HG03469 (cell line): Measurements from ENCODE around the gene ASB4.
"Not testable (repeated sequence)": the region's sequence is repeated elsewhere in the genome, so short reads cannot be mapped to it uniquely, and the experiment has no call there.

Experiments
- ATAC-seq: cut with Tn5 transposase; IDR thresholded peaks from one replicate; pipeline ENCODE4 v1.9.1; 2021; ENCODE audit warnings: mild to moderate bottlenecking, moderate library complexity, moderate number of reproducible peaks; ENCODE audit not compliant: unreplicated experiment

The ASB4 gene

GRCh38 chr7:95485391-95486123 is at the start of gene ASB4:
TSS of gene ASB4 (plus strand) at chr7:95485943. CDS start at chr7:95485972, 29 bp downstream.
- ATAC-seq, result no peak

- no peak for ATAC-seq
These were observed 49.3 kb upstream of the ASB4 start for GRCh38 chr7:95436407-95436806.

GRCh38 chr7:95440394-95441038 is 45.2 kb upstream of the ASB4 start:
- no peak for ATAC-seq

GRCh38 chr7:95441042-95441823 is 44.5 kb upstream of the ASB4 start:
- no peak for ATAC-seq

- no peak for ATAC-seq
These were observed 40.9 kb upstream of the ASB4 start for GRCh38 chr7:95444796-95445195.

GRCh38 chr7:95446618-95447017 is 39.1 kb upstream of the ASB4 start:
- ATAC-seq, result no peak

- ATAC-seq, result peak; percentile 80
These were observed 31.2 kb upstream of the ASB4 start for GRCh38 chr7:95454438-95455045.

GRCh38 chr7:95457947-95458346 is 27.8 kb upstream of the ASB4 start:
- no peak for ATAC-seq

- ATAC-seq, result not testable (repeated sequence)
These were observed 25.1 kb upstream of the ASB4 start for GRCh38 chr7:95460653-95461052.

- ATAC-seq, result no peak
These were observed 17.7 kb upstream of the ASB4 start for GRCh38 chr7:95467912-95468607.

GRCh38 chr7:95469187-95469586 is 16.6 kb upstream of the ASB4 start:
- ATAC-seq, result no peak

- ATAC-seq, result no peak
These were observed 15.9 kb upstream of the ASB4 start for GRCh38 chr7:95469848-95470247.

GRCh38 chr7:95470452-95470851 is 15.3 kb upstream of the ASB4 start:
- ATAC-seq, result peak; percentile 100

- ATAC-seq, result no peak
These were observed 14.7 kb upstream of the ASB4 start for GRCh38 chr7:95471071-95471470.

- ATAC-seq, result no peak
These were observed 13.1 kb upstream of the ASB4 start for GRCh38 chr7:95472581-95473161.

- no peak for ATAC-seq
These were observed 12.3 kb upstream of the ASB4 start for GRCh38 chr7:95473276-95473985.

- no peak for ATAC-seq
These were observed 9.5 kb upstream of the ASB4 start for GRCh38 chr7:95476072-95476847.

GRCh38 chr7:95476904-95477594 is 8.7 kb upstream of the ASB4 start:
- ATAC-seq, result peak; percentile 42
